Fibroblast of gingiva (primary cell): ENCODE data around the gene MSMP.

ENCODE experiments used
- DNase-seq: peaks from one replicate; pipeline ENCODE4 v3.0.0-alpha.2; 2011; ENCODE audit warnings: low read depth

Gene MSMP

GRCh38 chr9:35771534-35771933 is 17.5 kb upstream of the MSMP start:
- DNase-seq, result no peak

DNA sequence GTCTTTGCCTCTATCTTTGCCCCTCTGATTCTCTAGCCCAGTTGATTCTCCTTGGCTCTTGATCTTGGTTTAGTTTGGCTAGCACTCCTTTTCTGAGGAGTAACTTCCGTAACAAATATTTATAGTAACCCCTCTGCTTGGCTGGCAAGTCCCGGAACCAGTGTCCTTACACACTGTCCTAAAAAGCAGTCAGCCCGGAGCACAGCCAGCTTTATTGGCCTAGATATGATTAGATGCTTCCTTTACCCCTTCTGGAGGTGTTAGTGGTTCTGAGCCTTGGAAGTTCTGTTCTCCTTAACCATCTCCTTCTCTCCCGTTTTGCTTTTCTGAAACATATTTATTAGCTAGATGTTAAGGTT is 17.0 kb upstream of the MSMP start:
- no peak for DNase-seq

- no peak for DNase-seq
Measured at GRCh38 chr9:35769763-35770162, 15.7 kb upstream of the MSMP start.

DNA sequence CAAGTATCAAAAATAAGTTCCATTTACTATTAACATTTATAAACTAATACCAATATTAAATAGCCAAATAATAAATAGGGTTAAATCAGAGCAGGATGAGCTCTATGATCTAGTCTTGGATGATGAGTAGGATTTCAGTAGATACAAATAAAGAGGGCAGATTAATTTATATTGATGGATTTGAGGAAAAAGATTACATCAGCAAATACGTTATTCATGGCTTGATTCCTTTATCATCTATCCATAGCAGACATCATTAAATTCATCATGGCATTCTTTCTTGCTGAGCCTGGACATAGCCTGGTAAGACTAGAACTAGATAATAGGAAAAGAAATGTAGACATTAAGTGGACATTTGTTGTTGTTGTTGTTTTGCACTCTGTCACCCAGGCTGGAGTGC is 13.4 kb upstream of the MSMP start:
- DNase-seq, result no peak

GRCh38 chr9:35766997-35767396 is 12.9 kb upstream of the MSMP start:
- no peak for DNase-seq

- DNase-seq, result no peak
Measured at GRCh38 chr9:35763803-35764202, 9.7 kb upstream of the MSMP start.

GRCh38 chr9:35763181-35763580 is 9.1 kb upstream of the MSMP start:
- no peak for DNase-seq

- DNase-seq, result peak; percentile 45
Measured at GRCh38 chr9:35760651-35761050, 6.6 kb upstream of the MSMP start.

DNA sequence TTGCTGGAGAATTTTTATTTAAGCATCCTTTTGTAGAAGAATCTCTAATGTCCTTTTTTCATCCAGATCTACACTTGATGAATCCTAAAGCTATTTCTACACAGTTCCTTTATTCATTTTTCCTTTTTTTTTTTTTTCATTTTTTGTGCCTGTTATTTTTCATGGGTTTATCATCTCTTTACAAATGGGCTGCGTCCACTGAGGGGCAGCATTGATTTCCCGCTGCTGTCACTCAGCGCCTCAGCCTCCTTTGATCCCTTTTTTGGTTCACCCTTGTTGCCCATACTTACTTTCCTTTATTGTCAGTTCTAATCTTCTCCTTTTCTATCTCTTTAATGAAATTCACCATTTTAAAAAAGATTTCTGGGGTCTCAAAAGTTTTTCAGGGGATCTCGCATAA is 5.7 kb upstream of the MSMP start:
- DNase-seq, result no peak

DNA sequence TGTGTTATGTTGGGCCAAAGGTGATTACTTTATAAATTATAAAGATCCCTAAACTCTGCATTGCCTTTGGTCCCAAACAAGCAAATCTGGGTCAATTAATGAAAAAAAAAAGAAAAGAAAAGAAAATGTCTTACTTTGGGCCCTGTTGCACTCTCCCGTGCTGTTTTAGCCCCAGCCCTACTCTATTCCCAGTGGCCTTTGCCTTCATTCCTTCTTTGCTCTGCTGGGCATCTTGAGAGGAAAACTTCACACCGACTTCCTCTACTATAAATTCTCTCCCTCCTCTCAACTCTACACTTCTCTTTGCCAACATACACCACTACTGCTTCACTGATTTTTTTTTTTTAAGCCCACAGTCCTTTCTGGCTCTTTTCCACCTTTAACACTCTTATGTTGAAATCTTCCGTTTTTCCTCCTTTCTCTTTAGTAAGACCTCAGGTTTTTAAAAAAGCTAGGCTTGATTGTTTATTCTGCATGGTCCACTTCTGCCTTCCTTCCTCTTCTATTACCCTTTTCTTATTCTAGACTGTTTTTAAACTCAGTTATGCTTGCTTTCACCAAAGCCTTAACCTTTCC is 4.5 kb upstream of the MSMP start:
- DNase-seq, result peak; percentile 31

DNA sequence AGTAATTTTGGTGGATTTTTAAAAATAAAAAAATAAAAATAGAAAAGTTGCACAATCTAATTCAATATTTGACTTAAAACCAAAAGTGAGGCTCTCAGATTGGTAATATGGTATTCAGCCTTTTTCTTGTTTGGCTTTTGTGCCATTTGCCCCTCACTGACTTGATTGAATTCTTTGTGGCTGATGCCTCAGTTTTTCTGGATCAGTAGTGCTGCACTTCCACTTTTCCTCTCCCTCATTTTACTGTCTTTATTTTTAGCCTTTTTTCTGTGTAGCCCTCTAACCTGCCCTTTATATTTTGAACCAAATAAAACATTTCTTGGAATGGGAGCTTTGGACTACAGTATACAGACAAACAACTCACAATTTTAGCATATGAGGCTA is 3.8 kb upstream of the MSMP start:
- peak; percentile 19 for DNase-seq

DNA sequence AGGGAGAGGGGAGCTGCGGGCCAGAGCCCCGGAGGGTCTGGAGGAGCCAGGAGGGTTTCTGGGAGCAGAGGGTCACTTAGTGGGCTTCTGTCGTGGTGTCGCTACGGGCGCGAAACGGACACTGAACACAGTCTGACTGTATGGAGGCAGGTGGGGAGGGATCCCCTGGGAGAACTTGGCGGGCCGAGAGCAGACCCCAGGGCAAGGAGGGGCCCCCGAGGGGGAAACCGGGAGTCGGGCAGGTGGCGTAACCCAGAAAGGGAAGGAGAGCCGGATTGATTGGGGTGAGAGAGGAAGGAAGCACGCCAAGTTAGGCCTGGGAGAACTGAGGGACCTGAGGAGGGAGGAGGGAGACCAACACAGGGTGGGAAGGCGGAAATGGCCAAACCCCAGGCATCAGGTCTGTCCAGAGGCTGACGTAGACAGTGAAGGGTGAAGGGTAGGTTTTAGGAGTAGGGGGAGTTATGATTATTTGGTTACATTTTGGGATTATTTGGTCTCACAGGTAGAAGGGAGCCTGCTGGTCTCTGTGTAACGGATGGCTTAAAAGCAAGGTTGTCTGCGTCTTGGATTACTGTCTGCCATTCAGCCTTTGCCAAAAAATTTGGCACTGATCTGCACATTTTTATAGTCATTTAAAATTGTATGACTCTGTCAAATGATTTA is 3.3 kb upstream of the MSMP start:
- DNase-seq, result no peak

DNA sequence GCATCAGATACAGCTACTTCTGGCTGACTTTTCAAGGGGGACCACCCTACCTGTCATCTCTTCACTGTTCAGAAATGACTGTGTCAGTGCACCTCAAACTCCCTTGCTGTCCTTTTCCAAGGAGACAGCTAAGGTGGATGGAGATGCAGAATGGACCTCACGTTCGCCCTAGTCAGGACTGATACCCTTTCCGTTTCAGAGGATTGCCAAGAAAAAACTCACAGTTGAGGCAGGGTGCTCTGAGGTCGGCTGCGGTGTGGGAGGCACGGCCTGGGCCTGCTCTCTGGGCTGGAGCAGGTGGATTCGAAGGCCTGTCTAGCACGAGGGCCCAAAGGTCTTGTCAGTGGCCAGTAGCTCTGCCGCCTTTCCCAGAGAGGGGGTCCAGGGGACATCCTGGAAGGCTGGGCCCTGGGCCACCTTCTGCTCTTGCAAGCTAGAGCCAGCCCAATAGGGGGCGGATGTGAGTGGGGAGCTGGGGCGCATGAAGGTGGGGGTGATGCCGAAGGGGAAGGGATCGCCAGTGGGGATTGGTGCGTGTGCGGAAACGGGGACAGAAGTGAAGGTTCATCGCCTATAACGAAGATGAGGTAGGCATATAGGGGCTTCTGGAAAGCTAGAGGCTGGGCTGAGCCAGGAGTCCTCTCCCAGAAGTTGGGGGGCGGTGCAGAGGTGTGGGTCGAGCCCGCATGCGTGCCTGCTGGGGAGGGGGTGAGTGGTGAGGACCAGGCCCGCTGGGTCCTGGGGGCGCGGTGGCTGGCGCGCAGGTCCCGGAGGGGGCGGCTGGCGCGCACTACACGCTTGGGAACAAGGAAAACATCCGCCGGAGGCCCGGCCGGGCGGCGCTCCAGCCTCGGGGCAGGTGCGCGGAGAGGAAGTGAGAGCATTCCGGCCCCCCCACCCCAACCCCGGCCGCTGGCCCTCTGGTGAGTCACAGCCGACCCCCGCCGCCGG is 2.5 kb upstream of the MSMP start:
- DNase-seq, result no peak

GRCh38 chr9:35755071-35755470 is 995 bp upstream of the MSMP start:
- no peak for DNase-seq

GRCh38 chr9:35753466-35753865 is 610 bp downstream of the MSMP start:
- DNase-seq, result no peak

DNA sequence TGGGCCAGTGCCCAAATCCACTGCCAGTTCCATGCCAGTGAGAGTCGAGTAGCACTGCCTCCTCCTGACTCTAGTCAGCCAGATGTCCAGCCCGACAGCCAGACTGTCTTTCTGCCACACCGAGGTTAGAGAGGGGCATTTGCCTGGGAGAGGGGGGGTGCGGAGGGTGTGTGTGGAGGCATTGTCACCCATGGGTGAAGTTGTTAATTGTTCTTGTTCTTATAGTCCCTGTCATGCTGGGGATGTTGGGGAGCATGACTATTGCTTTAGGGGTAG is 3.9 kb downstream of the MSMP start:
- no peak for DNase-seq

- DNase-seq, result no peak
Measured at GRCh38 chr9:35749515-35750255, 4.4 kb downstream of the MSMP start.

- DNase-seq, result peak; percentile 67
Measured at GRCh38 chr9:35748858-35749514, 5.1 kb downstream of the MSMP start, which contains the start of the genes GBA2 and RGP1. Gene GBA2, minus strand, starts transcription at chr9:35749228. Its CDS starts 524 bp downstream, at chr9:35748704. Gene RGP1, plus strand, starts transcription at chr9:35749287. Its CDS starts 469 bp downstream, at chr9:35749756.

- DNase-seq, result no peak
Measured at GRCh38 chr9:35748242-35748857, 5.7 kb downstream of the MSMP start.

GRCh38 chr9:35746583-35746982 is 7.5 kb downstream of the MSMP start:
- no peak for DNase-seq

GRCh38 chr9:35745569-35745968 is 8.5 kb downstream of the MSMP start:
- no peak for DNase-seq
